Trophoblast cell (in vitro differentiated cells and primary cell): Measurements from ENCODE around the gene PRG3.

Source experiments
- DNase-seq, 2 donors: peaks; one replicate each; pipeline ENCODE4 v3.0.0-alpha.2; 2016
- H2AFZ ChIP-seq: 2 replicates; pipeline ENCODE4 v1.6.1; 2013; ENCODE audit warnings: low read length, moderate library complexity, mild to moderate bottlenecking; ENCODE audit not compliant: insufficient read depth, poor library complexity
- H2AK5ac ChIP-seq: 2 replicates; pipeline ENCODE4 v1.6.1; 2013; ENCODE audit warnings: mild to moderate bottlenecking, low read length
- H2BK120ac ChIP-seq: 2 replicates; pipeline ENCODE4 v1.6.1; 2013; ENCODE audit warnings: low read length, mild to moderate bottlenecking, moderate library complexity; ENCODE audit not compliant: insufficient read depth, poor library complexity
- H2BK12ac ChIP-seq: 2 replicates; pipeline ENCODE4 v1.6.1; 2013; ENCODE audit warnings: mild to moderate bottlenecking, low read length, moderate library complexity
- H2BK5ac ChIP-seq: 2 replicates; pipeline ENCODE4 v1.6.1; 2013; ENCODE audit warnings: low read length, low read depth, moderate library complexity, mild to moderate bottlenecking; ENCODE audit not compliant: poor library complexity
- H3K14ac ChIP-seq: 2 replicates; pipeline ENCODE4 v1.6.1; 2013; ENCODE audit warnings: mild to moderate bottlenecking, low read length
- H3K18ac ChIP-seq: 2 replicates; pipeline ENCODE4 v1.6.1; 2013; ENCODE audit warnings: mild to moderate bottlenecking, low read length
- H3K23ac ChIP-seq: 2 replicates; pipeline ENCODE4 v1.6.1; 2013; ENCODE audit warnings: low read length
- H3K27ac ChIP-seq: 2 replicates; pipeline ENCODE4 v1.5.1; 2013; ENCODE audit warnings: low read depth, mild to moderate bottlenecking, inconsistent platforms, low read length, moderate library complexity
- H3K27me3 ChIP-seq: 2 replicates; pipeline ENCODE4 v1.6.1; 2013; ENCODE audit warnings: inconsistent platforms, mild to moderate bottlenecking, low read length, moderate library complexity; ENCODE audit not compliant: insufficient read depth
- H3K36me3 ChIP-seq, 2 experiments: 1 replicate in 1 of 2; 2 replicates in 1 of 2; pipeline ENCODE4 v1.6.1; 2013; ENCODE audit warnings: low read length in 2 of 2, mild to moderate bottlenecking in 2 of 2, moderate library complexity in 1 of 2; ENCODE audit not compliant: insufficient read depth in 2 of 2, control insufficient read depth in 1 of 2
- H3K4ac ChIP-seq: 2 replicates; pipeline ENCODE4 v1.6.1; 2013; ENCODE audit warnings: low read depth, mild to moderate bottlenecking, low read length, moderate library complexity
- H3K4me1 ChIP-seq, 2 experiments: 1 replicate in 1 of 2; 2 replicates in 1 of 2; pipeline ENCODE4 v1.6.1; 2013; ENCODE audit warnings: low read length in 2 of 2, mild to moderate bottlenecking in 2 of 2, moderate library complexity in 1 of 2; ENCODE audit not compliant: insufficient read depth in 2 of 2, control insufficient read depth in 1 of 2
- H3K4me2 ChIP-seq: 2 replicates; pipeline ENCODE4 v1.6.1; 2013; ENCODE audit warnings: inconsistent platforms, mild to moderate bottlenecking, low read length, moderate library complexity
- H3K4me3 ChIP-seq: 2 replicates; pipeline ENCODE4 v1.5.1; 2013; ENCODE audit warnings: mild to moderate bottlenecking, low read depth, low read length, inconsistent platforms
- H3K79me1 ChIP-seq: one replicate; pipeline ENCODE4 v1.6.1; 2013; ENCODE audit warnings: low read length
- H3K79me2 ChIP-seq: 2 replicates; pipeline ENCODE4 v1.6.1; 2013; ENCODE audit warnings: low read length, mild to moderate bottlenecking; ENCODE audit not compliant: control insufficient read depth, insufficient read depth, poor library complexity
- H3K9ac ChIP-seq: 2 replicates; pipeline ENCODE4 v1.6.1; 2013; ENCODE audit warnings: mild to moderate bottlenecking, low read length
- H3K9me3 ChIP-seq: 2 replicates; pipeline ENCODE4 v1.6.1; 2013; ENCODE audit warnings: low read depth, mild to moderate bottlenecking, control low read depth, inconsistent platforms, low read length; ENCODE audit not compliant: insufficient read depth
- H4K12ac ChIP-seq: 2 replicates; pipeline ENCODE4 v1.6.1; 2013; ENCODE audit warnings: low read depth, mild to moderate bottlenecking, low read length, moderate library complexity
- H4K8ac ChIP-seq: 2 replicates; pipeline ENCODE4 v1.6.1; 2013; ENCODE audit warnings: low read depth, mild to moderate bottlenecking, low read length, moderate library complexity
- H4K91ac ChIP-seq: one replicate; pipeline ENCODE4 v1.6.1; 2013; ENCODE audit warnings: low read depth, mild to moderate bottlenecking, low read length, moderate library complexity
- WGBS: extraction: QIAGEN DNeasy Blood & Tissue Kit; methylation state at CpG from one replicate; pipeline ENCODE4 v1.1.7; 2013; ENCODE audit warnings: missing lambda C conversion rate; ENCODE audit not compliant: insufficient read length, insufficient coverage; ENCODE audit errors: extremely low coverage; 5-methylcytosine and 5-hydroxymethylcytosine counted together

Gene PRG3

GRCh38 chr11:57424792-57425564 lies 44.0 kb upstream of the PRG3 start:
- no peak overlapping the region for H3K4me3 ChIP-seq
- H4K91ac ChIP-seq = no peak overlapping the region
- H2BK5ac ChIP-seq = no peak overlapping the region
- H3K18ac ChIP-seq = no peak overlapping the region
- no peak overlapping the region for H3K4me2 ChIP-seq
- H3K27me3 ChIP-seq = no peaks in the 10 kb centered on the region
- H3K79me1 ChIP-seq = peaks cover 4% of the 10 kb centered on the region
- no peak overlapping the region for H3K9ac ChIP-seq
- no peak overlapping the region for H3K14ac ChIP-seq
- no peak overlapping the region for H2AK5ac ChIP-seq
- H3K4ac ChIP-seq = no peak overlapping the region
- H3K27ac ChIP-seq = no peak overlapping the region
- H3K36me3 ChIP-seq = no peaks in the 10 kb centered on the region
- no CpG with 5 or more reads among the region's 15 CpGs for WGBS
- peaks cover 2% of the 10 kb centered on the region for H3K9me3 ChIP-seq
- no peak overlapping the region for H2BK120ac ChIP-seq
- peaks cover 3% of the 10 kb centered on the region for H3K79me2 ChIP-seq
- no peak overlapping the region for H2AFZ ChIP-seq
- no peak overlapping the region for H4K12ac ChIP-seq
- H2BK12ac ChIP-seq = no peak overlapping the region
- no peak overlapping the region for H4K8ac ChIP-seq
- H3K4me1 ChIP-seq = peaks cover 6 to 15% of the 10 kb centered on the region in 2 experiments
- no peak overlapping the region for H3K23ac ChIP-seq
- DNase-seq = peak; percentile 48 to 54

DNA sequence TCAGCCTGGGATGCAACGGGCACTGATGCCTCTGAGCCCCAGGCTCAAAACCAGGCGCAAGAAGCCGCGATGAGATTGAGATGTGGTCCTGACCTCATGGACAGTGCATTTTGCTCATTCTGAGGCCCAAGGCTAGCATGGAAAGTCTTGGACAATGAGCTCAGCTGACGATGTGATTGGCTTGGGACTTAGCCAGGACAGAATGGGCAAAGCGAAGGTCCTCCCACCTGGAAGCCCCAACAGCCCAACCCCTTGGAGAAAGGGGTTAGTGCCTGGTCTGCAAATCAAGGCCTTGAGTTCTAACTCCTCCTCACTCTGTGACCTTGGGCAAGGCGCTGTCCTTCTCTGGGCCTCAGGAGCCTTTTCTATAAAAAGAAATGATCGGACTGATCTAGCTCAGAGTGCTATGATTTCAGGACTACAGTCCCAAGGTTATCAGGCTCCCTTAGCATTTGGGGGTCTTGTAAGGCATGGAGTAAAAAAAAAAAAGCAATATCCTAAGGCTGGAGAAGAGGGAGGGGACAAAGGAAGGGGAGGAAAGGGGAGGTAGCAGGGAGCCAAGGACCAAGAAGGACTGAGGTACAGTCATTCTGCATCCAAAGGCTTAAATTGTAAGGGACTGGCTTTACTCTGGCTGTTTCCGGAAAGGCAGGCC lies 43.3 kb upstream of the PRG3 start:
- Histone ChIP-seq H3K4me3 (no peak overlapping the region), H3K4ac (no peak overlapping the region), H3K36me3 (no peaks in the 10 kb centered on the region), H3K79me1 (peaks cover 4% of the 10 kb centered on the region), H2AK5ac (no peak overlapping the region), H2BK12ac (no peak overlapping the region), H3K4me2 (no peak overlapping the region), H2BK120ac (no peak overlapping the region), H3K9ac (no peak overlapping the region), H3K4me1 (peaks cover 6 to 15% of the 10 kb centered on the region in 2 experiments), H3K18ac (no peak overlapping the region), H3K27ac (no peak overlapping the region), H4K91ac (no peak overlapping the region), H3K27me3 (no peaks in the 10 kb centered on the region), H4K8ac (no peak overlapping the region), H3K14ac (no peak overlapping the region), H3K79me2 (peaks cover 3% of the 10 kb centered on the region), H3K23ac (no peak overlapping the region), H3K9me3 (peaks cover 2% of the 10 kb centered on the region), H2BK5ac (no peak overlapping the region), H2AFZ (no peak overlapping the region), H4K12ac (no peak overlapping the region)
- no peak for DNase-seq
- WGBS = no CpG with 5 or more reads among the region's 9 CpGs

GRCh38 chr11:57422669-57423068 lies 41.7 kb upstream of the PRG3 start:
- H3K36me3 ChIP-seq = peaks cover 0 to under 1% of the 10 kb centered on the region in 2 experiments
- no peak overlapping the region for H2AK5ac ChIP-seq
- no peak overlapping the region for H4K12ac ChIP-seq
- no peak overlapping the region for H2BK120ac ChIP-seq
- no peak for DNase-seq
- H3K27ac ChIP-seq = no peak overlapping the region
- H3K4ac ChIP-seq = no peak overlapping the region
- H3K9ac ChIP-seq = no peak overlapping the region
- H3K27me3 ChIP-seq = no peaks in the 10 kb centered on the region
- H3K4me2 ChIP-seq = no peak overlapping the region
- H2BK5ac ChIP-seq = no peak overlapping the region
- no peak overlapping the region for H3K14ac ChIP-seq
- H3K9me3 ChIP-seq = peaks cover 2% of the 10 kb centered on the region
- peaks cover 6 to 15% of the 10 kb centered on the region in 2 experiments for H3K4me1 ChIP-seq
- H2BK12ac ChIP-seq = no peak overlapping the region
- H3K18ac ChIP-seq = no peak overlapping the region
- no peak overlapping the region for H3K4me3 ChIP-seq
- no peak overlapping the region for H4K91ac ChIP-seq
- no peak overlapping the region for H2AFZ ChIP-seq
- peaks cover 3% of the 10 kb centered on the region for H3K79me2 ChIP-seq
- peaks cover 4% of the 10 kb centered on the region for H3K79me1 ChIP-seq
- H4K8ac ChIP-seq = no peak overlapping the region
- no CpG with 5 or more reads among the region's 4 CpGs for WGBS
- H3K23ac ChIP-seq = no peak overlapping the region

DNA sequence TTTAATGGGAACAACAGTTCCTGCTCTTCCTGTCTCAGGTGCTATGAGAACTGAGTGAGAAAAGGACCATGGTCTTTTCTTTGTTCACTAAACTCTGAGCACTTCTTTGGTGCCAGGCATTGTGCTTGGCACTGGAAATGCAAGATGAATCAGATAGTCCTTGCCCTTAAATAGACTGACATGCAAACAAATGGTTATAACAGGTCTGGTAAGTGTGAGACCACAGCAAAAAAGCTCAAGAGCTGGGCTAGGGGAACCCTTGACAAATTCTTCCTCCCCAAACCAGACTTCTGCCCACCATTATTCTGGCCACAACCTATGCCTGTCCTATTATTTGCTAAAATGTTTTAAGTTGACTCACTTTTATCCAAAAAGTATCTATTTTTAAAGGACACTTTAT lies 40.9 kb upstream of the PRG3 start:
- no peak overlapping the region for H2AFZ ChIP-seq
- no peak overlapping the region for H4K8ac ChIP-seq
- peaks cover 0 to 3% of the 10 kb centered on the region in 2 experiments for H3K36me3 ChIP-seq
- no peak overlapping the region for H2BK5ac ChIP-seq
- no peak overlapping the region for H2AK5ac ChIP-seq
- no peak for DNase-seq
- H3K23ac ChIP-seq = no peak overlapping the region
- no peak overlapping the region for H3K4me3 ChIP-seq
- H3K79me1 ChIP-seq = peaks cover 2% of the 10 kb centered on the region
- H3K9ac ChIP-seq = no peak overlapping the region
- no peak overlapping the region for H3K4me2 ChIP-seq
- H3K27ac ChIP-seq = no peak overlapping the region
- H3K14ac ChIP-seq = no peak overlapping the region
- no peak overlapping the region for H4K12ac ChIP-seq
- no peak overlapping the region for H3K4ac ChIP-seq
- peaks cover 3% of the 10 kb centered on the region for H3K79me2 ChIP-seq
- no peak overlapping the region for H4K91ac ChIP-seq
- no peak overlapping the region for H2BK12ac ChIP-seq
- H3K18ac ChIP-seq = no peak overlapping the region
- peaks cover 5 to 10% of the 10 kb centered on the region in 2 experiments for H3K4me1 ChIP-seq
- H3K9me3 ChIP-seq = peaks cover 2% of the 10 kb centered on the region
- H3K27me3 ChIP-seq = no peaks in the 10 kb centered on the region
- H2BK120ac ChIP-seq = no peak overlapping the region
